ENCODE measurements around the gene ZNF423. TPM values are rescaled to one million over a fixed set of nuclear protein-coding genes. Genes with fewer than 3 reads are reported as not detected.

Gene ZNF423
- total and polyA plus RNA-seq, 2 experiments from 2014 or later: 0.43 to 0.49 TPM

GRCh38 chr16:49688036-49688697 lies 167.7 kb downstream of the ZNF423 start:
- Histone ChIP-seq H3K9me3 (ENCODE audit: low read depth) (no peaks in the 10 kb centered on the region), H3K4me3 (no peak overlapping the region), H3K4me1 (ENCODE audit: insufficient read depth) (no peaks in the 10 kb centered on the region), H3K4me2 (ENCODE audit: unreplicated experiment) (no peak overlapping the region), H3F3A (ENCODE audit: insufficient read depth) (no peaks in the 10 kb centered on the region), H3K27ac (no peak overlapping the region), H2AFZ (no peak overlapping the region), H3K9ac (no peak overlapping the region), H3K9me2 (ENCODE audit: insufficient read depth) (no peaks in the 10 kb centered on the region), H3K36me3 (ENCODE audit: low read depth) (no peaks in the 10 kb centered on the region), H3K27me3 (replicated peaks; ENCODE audit: insufficient read depth) (peaks cover 8% of the 10 kb centered on the region; the same call in 1 of the 2 replicates), H3K79me2 (ENCODE audit: insufficient read depth) (no peaks in the 10 kb centered on the region), H4K20me1 (ENCODE audit: insufficient read depth) (no peaks in the 10 kb centered on the region)
- TF ChIP-seq EZH2phosphoT487 (IDR thresholded peaks at IDR 0.05; ENCODE audit: insufficient read depth, low read depth): no peak
- TF ChIP-seq EZH2 (IDR thresholded peaks at IDR 0.05; ENCODE audit: insufficient read depth, poor library complexity, severe bottlenecking): no peak
- 79 to 84% methylated on average over 16 of the region's 16 CpGs for WGBS, 2 experiments (ENCODE audit: low coverage in 1 of 2, low lambda C conversion rate in 2 of 2, missing lambda C conversion rate in 2 of 2)
- in situ Hi-C loops (cut with MboI): no loop called here
- DNase-seq: no peak

DNA sequence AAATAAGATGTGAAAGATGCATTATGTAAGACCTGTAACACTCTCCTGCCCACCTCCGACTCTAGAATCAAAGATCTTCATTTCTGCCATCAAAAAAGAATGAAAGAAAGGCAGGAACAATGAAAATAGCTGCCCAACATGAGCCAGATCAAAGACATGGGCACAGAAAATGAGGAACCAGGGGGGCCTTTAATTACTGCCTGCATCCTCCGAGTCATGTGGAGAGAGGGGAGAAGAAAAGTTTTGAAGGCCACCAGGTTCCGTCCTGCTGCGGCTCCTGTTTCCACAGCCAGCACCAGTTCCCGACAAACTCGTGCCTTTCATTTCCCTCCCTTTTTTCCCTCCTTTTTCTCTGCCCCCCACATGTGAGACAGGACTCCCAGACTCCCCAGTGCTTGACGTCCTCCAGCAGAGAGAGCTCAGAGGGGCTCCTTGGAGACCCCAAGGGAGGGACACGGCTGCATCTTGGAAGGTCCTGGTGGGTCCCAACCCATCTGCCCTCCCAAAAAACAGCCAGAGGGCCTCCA lies 168.4 kb downstream of the ZNF423 start:
- Histone ChIP-seq H2AFZ (no peak overlapping the region), H3F3A (ENCODE audit: insufficient read depth) (no peaks in the 10 kb centered on the region), H3K9ac (no peak overlapping the region), H4K20me1 (ENCODE audit: insufficient read depth) (no peaks in the 10 kb centered on the region), H3K27me3 (replicated peaks; ENCODE audit: insufficient read depth) (0 out of 2 replicates have a peak, but pooled peaks cover 2% of the 10 kb centered on the region), H3K27ac (no peak overlapping the region), H3K9me2 (ENCODE audit: insufficient read depth) (no peaks in the 10 kb centered on the region), H3K9me3 (ENCODE audit: low read depth) (no peaks in the 10 kb centered on the region), H3K36me3 (ENCODE audit: low read depth) (no peaks in the 10 kb centered on the region), H3K4me1 (ENCODE audit: insufficient read depth) (no peaks in the 10 kb centered on the region), H3K79me2 (ENCODE audit: insufficient read depth) (no peaks in the 10 kb centered on the region), H3K4me3 (no peak overlapping the region), H3K4me2 (ENCODE audit: unreplicated experiment) (no peak overlapping the region)
- DNase-seq: no peak
- WGBS, 2 experiments (ENCODE audit: low coverage in 1 of 2, low lambda C conversion rate in 2 of 2, missing lambda C conversion rate in 2 of 2): 57 to 69% methylated on average over 8 of the region's 8 CpGs
- in situ Hi-C loops (cut with MboI): no loop called here
- TF ChIP-seq EZH2phosphoT487 (IDR thresholded peaks at IDR 0.05; ENCODE audit: insufficient read depth, low read depth) (no peak), EZH2 (IDR thresholded peaks at IDR 0.05; ENCODE audit: insufficient read depth, poor library complexity, severe bottlenecking) (no peak)

DNA sequence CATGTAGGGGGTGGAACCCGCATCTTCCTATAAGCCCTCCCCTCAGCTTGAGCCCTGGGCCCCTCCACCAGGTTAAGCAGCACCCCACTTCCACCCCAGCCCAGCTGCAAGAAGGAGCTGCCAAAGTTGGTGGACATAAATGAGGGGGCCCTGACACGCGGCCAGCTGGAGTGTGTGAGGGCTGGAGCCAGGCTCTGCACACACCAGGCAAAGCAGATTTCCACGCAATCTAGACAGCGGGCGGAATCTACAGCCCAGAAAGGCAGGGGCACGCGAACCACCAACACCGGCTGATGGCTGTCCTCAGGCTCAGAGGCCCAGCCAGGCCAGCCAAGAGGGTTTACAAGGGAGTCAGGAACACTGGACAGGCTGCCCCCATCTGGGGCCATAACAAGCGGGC lies 171.2 kb downstream of the ZNF423 start:
- H3K9me2 ChIP-seq (ENCODE audit: insufficient read depth): no peaks in the 10 kb centered on the region
- H2AFZ ChIP-seq: no peak overlapping the region
- in situ Hi-C loops (cut with MboI): no loop called here

DNA sequence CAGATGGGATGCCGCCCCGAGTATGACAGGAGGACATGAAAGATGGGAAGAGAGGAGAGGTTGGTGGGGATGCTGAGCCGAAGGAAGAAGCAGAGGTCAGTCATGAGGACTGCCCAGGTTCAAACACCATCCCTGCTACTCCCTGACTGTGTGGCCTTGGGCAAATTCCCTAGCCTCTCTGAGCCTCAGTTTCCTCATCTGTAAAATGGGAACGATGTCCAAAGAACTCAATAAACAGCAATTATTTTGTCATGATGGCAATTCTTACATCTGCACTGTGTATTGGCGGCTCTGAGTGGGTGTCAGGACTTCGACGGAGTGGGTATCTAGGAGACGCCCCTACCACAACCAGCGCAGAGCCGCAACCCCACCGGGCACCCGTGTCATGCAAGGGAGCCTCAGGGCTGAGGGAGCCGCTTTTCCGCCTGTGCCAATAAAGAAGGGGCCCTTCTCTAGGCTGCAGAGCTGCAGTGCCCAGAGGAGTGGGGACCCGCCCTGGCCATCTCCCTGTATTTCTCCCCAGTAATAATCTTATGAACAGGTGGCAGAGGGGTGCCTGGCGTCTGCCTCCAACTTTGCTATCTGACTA lies 173.2 kb downstream of the ZNF423 start:
- no peak overlapping the region for H3K4me2 ChIP-seq (ENCODE audit: unreplicated experiment)
- 75 to 86% methylated on average over 16 of the region's 16 CpGs for WGBS, 2 experiments (ENCODE audit: low coverage in 1 of 2, low lambda C conversion rate in 2 of 2, missing lambda C conversion rate in 2 of 2)
- no peak overlapping the region for H3K9ac ChIP-seq
- no peaks in the 10 kb centered on the region for H4K20me1 ChIP-seq (ENCODE audit: insufficient read depth)
- TF ChIP-seq EZH2 (IDR thresholded peaks at IDR 0.05; ENCODE audit: insufficient read depth, poor library complexity, severe bottlenecking): no peak
- no peak for TF ChIP-seq EZH2phosphoT487 (IDR thresholded peaks at IDR 0.05; ENCODE audit: insufficient read depth, low read depth)
- H3K27me3 ChIP-seq (replicated peaks; ENCODE audit: insufficient read depth): no peaks in the 10 kb centered on the region
- H3K9me3 ChIP-seq (ENCODE audit: low read depth): no peaks in the 10 kb centered on the region
- H3K9me2 ChIP-seq (ENCODE audit: insufficient read depth): no peaks in the 10 kb centered on the region
- H3K4me1 ChIP-seq (ENCODE audit: insufficient read depth): no peaks in the 10 kb centered on the region
- H3F3A ChIP-seq (ENCODE audit: insufficient read depth): no peaks in the 10 kb centered on the region
- H2AFZ ChIP-seq: no peak overlapping the region
- in situ Hi-C loops (cut with MboI): no loop called here
- H3K36me3 ChIP-seq (ENCODE audit: low read depth): no peaks in the 10 kb centered on the region
- no peak overlapping the region for H3K27ac ChIP-seq
- no peaks in the 10 kb centered on the region for H3K79me2 ChIP-seq (ENCODE audit: insufficient read depth)
- DNase-seq: no peak
- no peak overlapping the region for H3K4me3 ChIP-seq

More for the DNA sequence above, 171.2 kb downstream of the ZNF423 start:
- TF ChIP-seq EZH2 (IDR thresholded peaks at IDR 0.05; ENCODE audit: insufficient read depth, poor library complexity, severe bottlenecking): no peak
- no peak for TF ChIP-seq EZH2phosphoT487 (IDR thresholded peaks at IDR 0.05; ENCODE audit: insufficient read depth, low read depth)
- no peak overlapping the region for H3K27ac ChIP-seq
- no peak overlapping the region for H3K4me3 ChIP-seq
- H3F3A ChIP-seq (ENCODE audit: insufficient read depth): no peaks in the 10 kb centered on the region
- H3K9me3 ChIP-seq (ENCODE audit: low read depth): no peaks in the 10 kb centered on the region
- no peaks in the 10 kb centered on the region for H3K4me1 ChIP-seq (ENCODE audit: insufficient read depth)
- no peaks in the 10 kb centered on the region for H4K20me1 ChIP-seq (ENCODE audit: insufficient read depth)
- H3K4me2 ChIP-seq (ENCODE audit: unreplicated experiment): no peak overlapping the region
- DNase-seq: no peak
- WGBS, 2 experiments (ENCODE audit: low coverage in 1 of 2, low lambda C conversion rate in 2 of 2, missing lambda C conversion rate in 2 of 2): 73 to 77% methylated on average over 10 of the region's 10 CpGs
- H3K27me3 ChIP-seq (replicated peaks; ENCODE audit: insufficient read depth): no peaks in the 10 kb centered on the region
- no peak overlapping the region for H3K9ac ChIP-seq
- no peaks in the 10 kb centered on the region for H3K36me3 ChIP-seq (ENCODE audit: low read depth)
- no peaks in the 10 kb centered on the region for H3K79me2 ChIP-seq (ENCODE audit: insufficient read depth)

Data from GM23248 (cell line).